Heart left ventricle (tissue), 16 donors: Measurements from ENCODE around the gene PALLD. TPM values are rescaled to one million over a fixed set of nuclear protein-coding genes. Genes with fewer than 3 reads are reported as not detected.

Experiments used
- ATAC-seq, 4 donors: fragments of 200-7000 bp; cut with Tn5 transposase; one replicate each; pipeline ENCODE4 v1.9.1; 2020 to 2022; ENCODE audit warnings: moderate library complexity in 4 of 4, mild to moderate bottlenecking in 3 of 4, moderate number of reproducible peaks in 1 of 4
- DNase-seq, 5 donors: peaks; one replicate each; pipeline ENCODE4 v3.0.0-alpha.2; 2020
- H3K27ac ChIP-seq, 12 donors: fragments of 200-600 bp; sonication (generic) in 4 of 12; one replicate each; pipeline versions ENCODE4 v1.5.0 to v1.8.0; 2016 to 2022; ENCODE audit warnings: mild to moderate bottlenecking in 2 of 12
- H3K27me3 ChIP-seq, 9 donors: fragments of 200-600 bp; sonication (generic) in 2 of 9; one replicate each; pipeline versions ENCODE4 v1.5.1 to v1.8.0; 2016 to 2022; ENCODE audit warnings: mild to moderate bottlenecking in 3 of 9
- H3K36me3 ChIP-seq, 9 donors: fragments of 200-600 bp; sonication (generic) in 2 of 9; one replicate each; pipeline versions ENCODE4 v1.5.0 to v1.8.0; 2018 to 2022; ENCODE audit warnings: mild to moderate bottlenecking in 2 of 9
- H3K4me1 ChIP-seq, 12 donors: fragments of 200-600 bp; sonication (generic) in 4 of 12; one replicate each; pipeline versions ENCODE4 v1.5.0 to v1.8.0; 2016 to 2022; ENCODE audit warnings: mild to moderate bottlenecking in 3 of 12
- H3K4me3 ChIP-seq, 12 donors: fragments of 200-600 bp; sonication (generic) in 4 of 12; one replicate each; pipeline versions ENCODE4 v1.5.0 to v1.8.0; 2017 to 2022; ENCODE audit warnings: mild to moderate bottlenecking in 9 of 12, moderate library complexity in 4 of 12
- H3K9me3 ChIP-seq, 12 donors: fragments of 200-600 bp; sonication (generic) in 4 of 12; one replicate each; pipeline versions ENCODE4 v1.5.0 to v1.8.0; 2016 to 2022; ENCODE audit warnings: mild to moderate bottlenecking in 1 of 12
- POLR2A ChIP-seq, 2 donors: fragments of 450-650 bp; IDR thresholded peaks; one replicate each; pipeline ENCODE4 v1.6.1; 2017; ENCODE audit warnings: antibody characterized with exemption in 2 of 2, mild to moderate bottlenecking in 2 of 2, moderate library complexity in 2 of 2
- WGBS, 4 donors: extraction: QIAGEN DNeasy Blood & Tissue Kit in 2 of 4; methylation state at CpG; one replicate each; pipeline versions ENCODE4 v1.1.5 to v1.1.7; 2013 to 2018; 5-methylcytosine and 5-hydroxymethylcytosine counted together
- intact Hi-C, 10 donors: fragments of 100-400 bp; cut with DNase I; formaldehyde crosslinking; loops; one replicate each; pipeline versions ENCODE4 v1.11.1 to v1.14.2; 2022
- polyA plus RNA-seq, 2 donors: library from polyadenylated mRNA; stranded (reverse); fragments of 200-250 nt; gene quantifications; one replicate each; pipeline ENCODE4 v1.2.3, GENCODE V29; 2013
- total RNA-seq, 9 donors: library from RNA; depleted of rRNA in 2 of 9; stranded (reverse); fragments of >200 nt in 2 of 9; fragmentation: NEBNext Ultra II Directional in 3 of 9; extraction: Animal tissue kit (Norgen Biotek cat#: 25700) in 3 of 9; gene quantifications; one replicate each; pipeline versions ENCODE4 v1.1.0 to v1.2.4, GENCODE V29; 2016 to 2023
- TF ChIP-seq, protein P1 (sequence below), 12 donors: fragments of 200-600 bp; sonication (generic) in 4 of 12; IDR thresholded peaks; one replicate each; pipeline versions ENCODE4 v1.5.0 to v1.8.0; 2018 to 2022; ENCODE audit warnings: antibody characterized with exemption in 12 of 12, mild to moderate bottlenecking in 5 of 12
- donor health status: ischemic (EF 13 %, LVEDD 7.1; RV severe dilation, severe dysfunction).
- donor health status: healthy with polysubstance abuse.
- donor health status: DM: no; HTN: yes; CAD: no.
- donor health status: DM: no; HTN: no; CAD: no.
- donor health status: ischemic (EF 25% LVEDD 6.9; RV normal size, moderate dysfunction).
- donor health status: ischemic (EF 25% LVEDD 5.7; RV mildly dilated, moderate dysfunction).
- donor health status: healthy.
- donor health status: DM: yes; HTN: yes; CAD: no.
- donor health status: ischemic (EF 35%, LVEDD 5.7; RV mildly dilated, moderate dysfunction).
- donor health status: nonischemic (EF 11% LVEDD 7.7; RV severe dilation, severe dysfunction).
- donor health status: DM: yes; HTN: yes; CAD: no.
- donor health status: PGD.
- donor health status: ischemic (EF 29% LVEDD 5.4; RV normal size, mild dysfunction).
- donor health status: nonischemic (EF 23%, LVEDD 6.1; RV moderate dilation, normal function).

PALLD gene
- total and polyA plus RNA-seq, 11 donors = 193 to 1,428 (median 1,015) TPM

DNA sequence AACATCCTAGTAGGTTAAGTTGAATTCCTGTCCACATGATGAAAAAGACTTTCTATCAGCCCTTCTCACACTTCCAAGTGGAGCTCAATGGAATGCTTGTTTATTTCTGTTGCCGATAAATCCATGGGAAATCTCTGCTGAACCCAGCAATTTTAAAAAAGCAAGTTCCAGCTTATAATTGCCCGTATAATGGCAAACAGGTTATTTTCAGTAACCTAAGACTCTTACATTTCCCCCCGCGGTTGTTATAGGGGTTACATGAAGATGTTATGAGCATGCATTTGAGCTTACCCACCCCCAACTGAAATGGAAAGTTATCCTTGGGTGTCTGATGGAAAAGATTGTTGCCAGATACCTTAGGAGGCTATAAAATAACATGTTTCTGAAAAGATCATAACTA lies 136.2 kb downstream of the PALLD start:
- 36 to 46% (median 38%) methylated on average over 4 of the region's 4 CpGs for WGBS, 4 donors
- Histone ChIP-seq H3K9me3 (no peaks in the 10 kb centered on the region), H3K36me3 (no peaks in the 10 kb centered on the region), H3K4me1 (peaks cover 0 to 65% (median 44%) of the 10 kb centered on the region in 12 donors), H3K4me3 (peak overlapping the region in 11 of 12 donors; percentile 4 to 75 (median 58)), H3K27ac (peak overlapping the region in 11 of 12 donors; percentile 66 to 87 (median 77)), H3K27me3 (peaks cover 0 to 30% (median 0%) of the 10 kb centered on the region in 9 donors)
- ATAC-seq (no peak), DNase-seq (no peak)
- intact Hi-C loops = loop anchor here in 5 of 10 donors (2.0 to 10.0 kb wide), 3 partner anchors 46 to 118 kb away; no protein-coding TSS in a partner anchor
- TF ChIP-seq POLR2A (IDR thresholded peaks at IDR 0.05) = no peak
- TF ChIP-seq, protein P1, sequence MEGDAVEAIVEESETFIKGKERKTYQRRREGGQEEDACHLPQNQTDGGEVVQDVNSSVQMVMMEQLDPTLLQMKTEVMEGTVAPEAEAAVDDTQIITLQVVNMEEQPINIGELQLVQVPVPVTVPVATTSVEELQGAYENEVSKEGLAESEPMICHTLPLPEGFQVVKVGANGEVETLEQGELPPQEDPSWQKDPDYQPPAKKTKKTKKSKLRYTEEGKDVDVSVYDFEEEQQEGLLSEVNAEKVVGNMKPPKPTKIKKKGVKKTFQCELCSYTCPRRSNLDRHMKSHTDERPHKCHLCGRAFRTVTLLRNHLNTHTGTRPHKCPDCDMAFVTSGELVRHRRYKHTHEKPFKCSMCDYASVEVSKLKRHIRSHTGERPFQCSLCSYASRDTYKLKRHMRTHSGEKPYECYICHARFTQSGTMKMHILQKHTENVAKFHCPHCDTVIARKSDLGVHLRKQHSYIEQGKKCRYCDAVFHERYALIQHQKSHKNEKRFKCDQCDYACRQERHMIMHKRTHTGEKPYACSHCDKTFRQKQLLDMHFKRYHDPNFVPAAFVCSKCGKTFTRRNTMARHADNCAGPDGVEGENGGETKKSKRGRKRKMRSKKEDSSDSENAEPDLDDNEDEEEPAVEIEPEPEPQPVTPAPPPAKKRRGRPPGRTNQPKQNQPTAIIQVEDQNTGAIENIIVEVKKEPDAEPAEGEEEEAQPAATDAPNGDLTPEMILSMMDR (IDR thresholded peaks at IDR 0.05) = no peak

DNA sequence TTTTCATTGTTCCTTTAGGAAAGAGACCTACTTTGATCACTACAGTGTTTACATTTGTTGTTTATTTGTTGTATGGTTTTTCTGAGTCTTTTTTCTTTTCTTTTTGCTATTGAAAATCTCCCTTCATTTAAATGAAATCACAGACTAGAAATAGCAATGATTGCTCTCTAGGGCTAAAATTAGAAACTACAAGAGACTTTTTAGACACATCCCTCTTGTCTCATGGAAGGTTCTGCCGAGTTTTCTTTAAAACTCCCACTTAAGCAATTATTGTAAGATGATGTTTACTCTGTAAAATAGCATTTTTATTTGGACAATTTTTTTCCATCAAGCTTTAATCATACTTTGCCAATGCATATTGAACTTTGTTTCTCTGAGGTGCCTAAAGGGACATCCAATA lies 136.6 kb downstream of the PALLD start:
- no peak for TF ChIP-seq POLR2A (IDR thresholded peaks at IDR 0.05)
- TF ChIP-seq, protein P1 (IDR thresholded peaks at IDR 0.05) = no peak
- intact Hi-C loops = loop anchor here in 5 of 10 donors (2.0 to 10.0 kb wide), 3 partner anchors 46 to 119 kb away; no protein-coding TSS in a partner anchor
- Histone ChIP-seq H3K36me3 (no peaks in the 10 kb centered on the region), H3K27ac (peak overlapping the region in 11 of 12 donors; percentile 66 to 87 (median 77)), H3K4me1 (peaks cover 0 to 65% (median 44%) of the 10 kb centered on the region in 12 donors), H3K4me3 (peak overlapping the region in 11 of 12 donors; percentile 4 to 75 (median 58)), H3K27me3 (peaks cover 0 to 30% (median 0%) of the 10 kb centered on the region in 9 donors), H3K9me3 (no peaks in the 10 kb centered on the region)
- ATAC-seq = peak in 1 of 4 donors; percentile 37
- WGBS, 4 donors = 10 to 33% (median 23%) methylated on average over 1 of the region's 1 CpG
- no peak for DNase-seq

DNA sequence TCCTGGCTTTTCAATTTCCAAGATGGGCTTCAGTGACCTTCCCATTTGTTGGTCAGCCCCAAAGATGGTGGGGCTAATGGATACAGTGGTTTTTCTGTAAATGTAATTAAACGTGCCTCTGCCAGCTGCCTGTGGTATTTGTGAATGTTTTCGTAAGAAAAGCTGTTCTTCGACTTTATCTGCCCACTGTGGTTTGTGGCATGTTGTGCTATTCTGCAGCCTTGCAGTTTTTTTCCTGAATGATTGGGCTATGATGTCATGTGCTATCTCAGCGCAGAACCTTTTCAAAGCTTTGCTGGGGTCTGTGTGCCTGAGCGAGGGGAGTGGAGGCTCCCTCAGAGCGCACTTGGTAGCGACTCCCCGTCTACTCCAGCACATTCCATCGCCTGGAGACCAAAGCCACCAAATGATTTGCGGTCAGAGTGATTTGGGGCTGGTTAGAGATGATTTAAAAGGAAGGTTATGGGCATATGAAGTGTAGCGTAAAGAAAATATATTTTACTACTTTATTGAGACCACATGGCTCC lies 137.5 kb downstream of the PALLD start:
- intact Hi-C loops = loop anchor here in 4 of 10 donors (5.0 to 10.0 kb wide), 2 partner anchors 47 to 120 kb away; no protein-coding TSS in a partner anchor
- 50 to 56% (median 56%) methylated on average over 11 of the region's 11 CpGs for WGBS, 4 donors
- peak in 3 of 4 donors; percentile 3 to 15 (median 4) for ATAC-seq
- Histone ChIP-seq H3K27me3 (peaks cover 0 to 30% (median 0%) of the 10 kb centered on the region in 9 donors), H3K36me3 (no peaks in the 10 kb centered on the region), H3K9me3 (no peaks in the 10 kb centered on the region), H3K27ac (peak overlapping the region in 11 of 12 donors; percentile 66 to 87 (median 77)), H3K4me3 (peak overlapping the region in 8 of 12 donors; percentile 1 to 75 (median 58)), H3K4me1 (peaks cover 0 to 65% (median 44%) of the 10 kb centered on the region in 12 donors)
- no peak for TF ChIP-seq POLR2A (IDR thresholded peaks at IDR 0.05)
- TF ChIP-seq, protein P1 (IDR thresholded peaks at IDR 0.05) = no peak
- DNase-seq = no peak

DNA sequence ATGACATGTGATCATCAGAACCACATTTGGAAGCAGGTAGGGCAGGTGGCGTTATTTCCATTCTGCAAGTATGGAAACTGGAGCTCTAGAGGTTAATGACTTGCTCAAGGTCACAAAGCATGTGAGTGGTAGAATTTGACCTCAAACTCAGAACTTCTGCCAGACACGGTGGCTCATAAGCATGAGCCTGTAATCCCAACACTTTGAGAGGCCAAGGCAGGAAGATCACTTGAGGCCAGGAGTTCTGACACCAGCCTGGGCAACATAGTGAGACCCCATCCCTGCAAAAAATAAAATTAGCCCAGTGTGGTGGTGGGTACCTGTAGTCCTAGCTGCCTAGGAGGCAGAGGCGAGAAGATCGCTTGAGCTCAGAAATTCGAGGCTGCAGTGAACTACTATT lies 139.2 kb downstream of the PALLD start:
- no peaks in the 10 kb centered on the region for H3K36me3 ChIP-seq
- ATAC-seq (no peak), DNase-seq (no peak)
- peaks cover 0 to 25% (median 0%) of the 10 kb centered on the region in 9 donors for H3K27me3 ChIP-seq
- no peak overlapping the region for H3K4me3 ChIP-seq
- TF ChIP-seq POLR2A (IDR thresholded peaks at IDR 0.05) = no peak
- TF ChIP-seq, protein P1 (IDR thresholded peaks at IDR 0.05) = no peak
- peak overlapping the region in 11 of 12 donors; percentile 23 to 87 (median 66) for H3K27ac ChIP-seq
- no peaks in the 10 kb centered on the region for H3K9me3 ChIP-seq
- peaks cover 0 to 65% (median 42%) of the 10 kb centered on the region in 12 donors for H3K4me1 ChIP-seq
- WGBS, 4 donors = 76 to 85% (median 80%) methylated on average over 5 of the region's 5 CpGs
- intact Hi-C loops = loop anchor here in 1 of 10 donors (10.0 kb wide), 1 partner anchor 121 kb away; no protein-coding TSS in a partner anchor
